ENCODE results near the gene PHACTR1.

Gene PHACTR1

DNA sequence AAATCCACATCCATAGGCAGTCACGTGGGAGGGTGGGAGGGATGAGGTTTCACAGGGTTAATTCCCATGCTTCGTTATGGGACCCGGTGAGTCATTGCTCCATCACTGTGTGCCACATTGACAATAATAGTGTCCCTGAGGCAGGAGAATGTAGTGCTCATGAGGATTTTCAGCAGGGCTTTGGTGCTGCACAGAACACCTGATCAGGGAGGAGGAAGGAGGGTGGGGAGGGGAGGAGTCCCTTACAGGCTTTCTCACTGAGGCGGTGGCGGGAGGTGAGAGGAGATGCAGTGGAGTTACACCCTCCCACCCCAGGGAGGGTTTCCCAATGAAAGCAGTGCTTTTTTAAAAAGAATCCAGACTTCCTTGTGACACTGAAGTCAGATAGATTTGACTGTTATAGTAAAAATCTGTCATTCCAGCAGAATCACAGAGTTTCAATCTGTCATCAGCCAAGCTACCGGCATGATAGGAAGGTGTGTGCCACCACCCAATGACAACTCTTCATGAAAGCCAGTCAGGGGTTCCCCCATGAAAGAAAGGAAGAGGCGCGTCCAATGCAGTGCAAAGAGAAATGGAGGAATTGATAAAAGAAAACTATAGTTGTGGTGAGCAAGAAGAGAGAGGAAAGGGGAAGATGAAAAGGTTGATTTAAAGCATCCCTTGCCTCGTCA is 467.0 kb downstream of the PHACTR1 start:
- DNase-seq (ENCODE audit: low read depth in 1 of 2, low spot score in 1 of 2) = no peak

DNA sequence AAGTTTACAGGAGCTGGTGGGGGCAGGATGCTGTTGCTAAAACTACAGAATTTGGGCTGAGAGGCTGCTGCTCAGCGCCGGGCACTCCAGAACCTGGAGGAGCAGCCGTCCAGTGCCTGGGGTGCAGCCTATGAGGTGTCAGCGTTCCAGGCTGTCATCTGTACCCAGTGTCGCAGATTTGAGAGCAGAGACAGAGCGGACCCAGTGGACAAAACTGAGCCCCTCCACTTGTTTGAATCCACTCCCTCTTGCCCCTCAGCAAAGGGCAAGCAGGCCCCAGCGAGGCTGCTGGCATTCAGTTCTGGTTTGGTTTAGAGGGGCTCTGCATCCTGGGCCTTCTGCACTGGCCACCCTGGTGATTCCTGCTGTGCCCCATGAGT is 467.5 kb downstream of the PHACTR1 start:
- no peak for DNase-seq (ENCODE audit: low read depth in 1 of 2, low spot score in 1 of 2)

DNA sequence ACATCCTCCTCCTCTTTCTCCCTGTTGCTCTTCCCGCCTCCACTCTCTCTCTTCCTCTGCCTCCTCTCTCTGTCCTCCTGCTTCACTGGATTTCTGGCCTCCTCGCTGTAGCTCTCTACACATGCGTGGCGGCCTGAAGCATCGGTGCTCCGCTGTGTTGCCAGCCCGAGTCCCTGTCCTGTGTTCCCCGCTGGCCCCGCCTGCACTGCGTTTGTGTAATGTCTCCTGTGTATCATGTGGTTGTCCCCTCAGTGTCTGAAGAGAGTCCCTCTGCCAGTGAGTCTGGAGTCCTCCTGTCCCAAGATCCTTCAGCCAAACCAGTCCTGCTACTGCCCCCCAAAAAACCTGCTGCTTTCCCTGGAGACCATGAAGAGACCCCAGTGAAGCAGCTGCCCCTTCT is 468.0 kb downstream of the PHACTR1 start:
- no peak for DNase-seq (ENCODE audit: low read depth in 1 of 2, low spot score in 1 of 2)

DNA sequence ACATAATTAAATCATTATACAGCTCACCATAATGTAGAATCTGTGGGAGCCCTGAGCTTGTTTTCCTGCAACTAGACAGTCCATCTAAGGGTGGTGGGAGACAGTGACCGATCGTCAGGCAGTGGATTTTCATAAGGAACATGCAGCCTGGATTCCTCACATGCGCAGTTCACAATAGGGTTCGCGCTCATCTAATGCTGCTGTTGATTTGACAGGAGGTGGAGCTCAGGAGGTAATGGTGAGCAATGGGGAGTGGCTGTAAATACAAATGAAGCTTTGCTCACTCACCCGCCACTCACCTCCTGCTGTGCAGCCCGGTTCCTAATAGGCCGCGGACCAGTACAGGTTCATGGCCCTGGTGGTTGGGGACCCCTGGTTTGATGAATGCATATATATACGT is 470.3 kb downstream of the PHACTR1 start:
- no peak for DNase-seq (ENCODE audit: low read depth in 1 of 2, low spot score in 1 of 2)

DNA sequence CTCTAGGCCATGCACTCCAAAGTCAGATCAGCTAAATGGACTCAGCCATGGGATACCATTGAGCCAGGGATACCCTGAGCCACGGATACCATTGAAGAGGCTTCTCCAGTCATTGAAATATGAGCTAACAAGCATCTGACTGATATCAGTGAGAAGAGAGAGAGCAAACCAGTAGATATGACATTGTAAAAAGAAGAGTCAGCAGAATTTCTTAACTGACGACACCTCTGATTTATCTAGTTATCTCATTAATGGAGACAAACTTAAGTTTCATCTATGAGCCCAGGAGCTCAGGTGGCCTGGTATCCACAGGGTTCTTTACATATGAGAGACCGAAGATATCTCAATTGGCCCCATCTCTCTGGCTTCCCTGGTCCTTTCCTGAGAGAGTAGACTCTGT is 471.1 kb downstream of the PHACTR1 start:
- no peak for DNase-seq (ENCODE audit: low read depth in 1 of 2, low spot score in 1 of 2)

DNA sequence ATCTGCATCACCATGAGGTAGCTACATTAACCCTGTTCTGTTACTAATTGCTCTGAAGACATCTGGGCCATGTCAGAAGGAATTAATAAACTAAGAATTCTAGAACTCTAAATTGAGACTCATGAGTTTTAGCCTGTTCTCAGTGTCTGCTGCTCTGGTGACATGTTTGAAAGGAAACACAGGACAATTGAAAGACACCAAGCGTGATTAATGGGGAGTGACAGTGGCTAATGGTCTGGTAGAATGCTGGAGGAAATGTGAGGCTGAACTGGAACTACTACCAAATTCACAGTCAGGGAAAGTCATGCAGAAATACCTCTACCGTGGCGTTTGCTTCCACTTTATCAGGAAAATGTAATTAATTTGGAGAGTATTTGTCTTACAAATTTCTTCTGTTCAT is 471.7 kb downstream of the PHACTR1 start:
- DNase-seq (ENCODE audit: low read depth in 1 of 2, low spot score in 1 of 2) = no peak

DNA sequence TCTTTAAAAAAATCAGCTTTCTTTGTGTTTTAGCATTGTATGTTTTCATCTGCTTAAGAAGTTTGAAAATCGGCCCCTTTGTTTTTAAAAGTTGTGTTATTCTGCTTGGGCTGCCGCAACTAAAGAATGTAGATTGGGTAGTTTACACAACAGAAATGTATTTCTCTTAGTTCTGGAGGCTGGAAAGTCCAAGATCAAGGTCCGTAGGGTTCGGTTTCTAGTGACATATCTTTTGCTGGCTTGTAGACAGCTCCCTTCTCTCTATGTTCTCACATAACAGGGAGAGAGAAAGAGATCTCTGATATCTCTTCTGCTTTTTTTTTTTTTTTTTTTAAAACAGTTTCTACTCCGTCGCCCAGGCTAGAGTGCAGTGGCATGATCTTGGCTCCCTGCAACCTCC is 473.1 kb downstream of the PHACTR1 start:
- no peak for DNase-seq (ENCODE audit: low read depth in 1 of 2, low spot score in 1 of 2)

DNA sequence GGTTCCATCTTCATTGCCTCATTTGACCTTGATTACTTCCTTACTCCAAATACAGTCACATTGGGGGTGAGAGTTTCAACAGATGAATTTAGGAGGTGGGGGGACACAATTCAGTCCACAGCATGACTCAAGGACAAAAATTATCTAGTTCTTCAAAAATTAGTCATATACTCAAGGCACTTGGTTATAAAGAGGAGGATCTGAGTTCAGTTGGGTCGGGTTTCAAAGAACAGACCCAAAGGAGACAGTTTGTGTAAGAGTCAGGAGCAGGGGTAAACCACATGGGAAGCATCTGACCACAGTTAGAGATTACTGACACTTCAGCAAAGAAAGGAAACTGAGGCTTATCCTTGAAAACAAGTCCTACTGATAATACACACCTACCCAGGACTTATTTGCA is 473.8 kb downstream of the PHACTR1 start:
- DNase-seq (ENCODE audit: low read depth in 1 of 2, low spot score in 1 of 2) = no peak

DNA sequence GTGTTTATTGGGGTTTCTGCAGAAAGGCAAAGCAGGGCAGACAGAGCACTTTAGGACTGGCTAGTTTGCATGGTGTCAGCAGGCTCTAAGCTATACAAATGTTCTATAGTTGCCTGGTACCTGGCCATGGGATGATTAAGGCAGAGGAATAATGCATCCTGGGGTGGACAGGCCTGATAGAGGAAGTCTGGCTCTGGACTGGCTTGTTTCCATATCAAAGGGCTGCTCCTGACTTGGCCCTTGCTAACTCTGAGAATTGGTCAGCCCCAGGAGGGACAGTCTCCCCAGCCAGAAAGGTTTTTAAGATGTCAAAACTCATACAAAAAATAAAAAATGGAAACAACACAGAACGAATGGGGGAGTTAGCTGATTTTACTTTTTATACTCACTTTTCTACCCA is 474.9 kb downstream of the PHACTR1 start:
- no peak for DNase-seq (ENCODE audit: low read depth in 1 of 2, low spot score in 1 of 2)

DNA sequence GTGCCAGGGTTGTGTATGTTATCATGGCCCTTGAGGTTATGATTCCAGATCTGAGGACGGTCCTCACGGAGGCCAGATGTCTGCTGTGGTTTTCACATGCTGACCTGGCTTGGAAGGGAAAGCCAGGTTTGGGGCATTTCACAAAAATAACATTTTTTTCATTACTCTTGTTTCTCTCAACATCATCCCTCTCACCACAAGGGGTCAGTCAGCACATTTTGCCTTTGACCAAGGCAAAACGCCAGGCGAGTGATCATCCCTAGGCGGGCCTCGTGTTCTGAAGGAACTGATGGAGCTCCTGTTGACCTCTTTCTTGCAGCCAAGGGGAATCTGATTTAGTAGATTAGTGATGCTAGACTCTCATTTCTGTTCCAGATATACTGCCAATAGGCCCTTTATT is 478.3 kb downstream of the PHACTR1 start:
- DNase-seq (ENCODE audit: low read depth in 1 of 2, low spot score in 1 of 2) = no peak

DNA sequence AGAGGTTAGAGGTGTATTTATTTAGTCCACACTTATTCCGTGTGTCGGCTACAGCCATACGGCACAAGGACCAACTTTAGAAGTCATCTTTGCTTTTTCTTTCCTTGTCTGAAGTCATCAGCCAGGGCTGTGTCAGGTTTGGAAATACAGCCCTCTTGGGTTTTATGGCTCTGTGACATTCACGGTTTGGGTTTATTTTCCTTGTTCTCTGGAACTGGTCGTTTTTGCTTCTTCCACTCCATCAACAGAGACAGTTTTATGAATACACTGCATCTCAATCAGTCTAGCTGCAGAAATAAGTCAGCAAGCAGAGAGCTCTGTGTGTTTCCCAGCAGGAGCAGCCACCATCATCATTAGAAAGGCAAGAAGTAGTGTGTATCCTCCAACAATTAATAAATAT is 479.2 kb downstream of the PHACTR1 start:
- no peak for DNase-seq (ENCODE audit: low read depth in 1 of 2, low spot score in 1 of 2)

DNA sequence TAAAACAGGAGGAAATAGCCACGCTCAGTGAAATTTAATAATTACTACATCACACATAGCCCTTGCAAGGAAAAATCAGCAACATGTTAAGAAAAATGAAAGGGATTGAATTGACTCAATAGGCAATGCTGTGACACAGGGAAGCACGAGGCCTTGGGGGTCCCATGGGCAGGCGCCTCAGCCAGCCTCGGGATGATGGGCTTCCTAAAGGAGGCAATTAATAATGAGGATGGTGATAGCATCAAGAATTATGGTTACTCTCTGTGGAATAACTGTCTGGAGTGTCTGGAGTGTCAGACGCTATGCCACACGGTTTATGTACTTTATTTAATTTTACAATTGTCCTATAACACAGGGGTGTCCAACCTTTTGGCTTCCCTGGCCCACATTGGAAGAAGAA is 481.6 kb downstream of the PHACTR1 start:
- DNase-seq (ENCODE audit: low read depth in 1 of 2, low spot score in 1 of 2) = no peak

DNA sequence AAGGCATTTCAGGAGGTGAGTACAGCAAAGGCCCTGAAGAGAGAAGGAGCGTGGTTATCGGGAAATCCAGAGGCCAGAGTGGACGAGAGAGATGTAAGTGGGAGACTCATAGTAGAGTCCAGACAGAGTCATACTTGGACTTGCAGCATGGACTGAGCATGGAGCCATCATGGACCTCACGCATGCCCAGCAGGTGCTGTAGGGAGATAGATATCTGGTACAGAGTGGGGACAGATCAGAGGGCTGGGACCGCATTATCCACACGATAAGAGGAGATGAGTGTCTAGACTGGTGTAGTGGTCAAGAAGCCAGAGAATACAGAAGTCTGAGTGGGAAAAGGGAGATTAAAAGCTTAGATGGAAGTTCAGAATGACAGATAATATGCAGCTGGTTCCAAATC is 484.8 kb downstream of the PHACTR1 start:
- DNase-seq (ENCODE audit: low read depth in 1 of 2, low spot score in 1 of 2) = no peak

DNA sequence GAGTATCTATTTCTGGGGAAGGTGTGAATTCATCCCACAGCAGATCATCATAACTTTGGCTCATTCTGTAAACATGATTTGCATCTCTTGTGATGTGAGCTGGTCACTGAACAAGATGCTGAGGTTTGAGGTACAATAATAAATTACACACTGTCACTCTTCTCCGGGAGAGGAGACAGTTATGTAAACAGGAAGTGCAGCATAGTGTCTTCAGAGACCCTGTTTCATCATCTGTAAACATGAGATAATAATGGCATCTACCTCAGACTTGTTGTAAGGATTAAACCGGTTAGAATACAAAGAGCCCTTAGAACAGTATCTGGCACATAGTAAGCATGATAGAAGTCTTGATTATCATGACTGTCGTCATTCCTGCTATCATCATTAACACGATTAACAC is 486.6 kb downstream of the PHACTR1 start:
- DNase-seq (ENCODE audit: low read depth in 1 of 2, low spot score in 1 of 2) = no peak

DNA sequence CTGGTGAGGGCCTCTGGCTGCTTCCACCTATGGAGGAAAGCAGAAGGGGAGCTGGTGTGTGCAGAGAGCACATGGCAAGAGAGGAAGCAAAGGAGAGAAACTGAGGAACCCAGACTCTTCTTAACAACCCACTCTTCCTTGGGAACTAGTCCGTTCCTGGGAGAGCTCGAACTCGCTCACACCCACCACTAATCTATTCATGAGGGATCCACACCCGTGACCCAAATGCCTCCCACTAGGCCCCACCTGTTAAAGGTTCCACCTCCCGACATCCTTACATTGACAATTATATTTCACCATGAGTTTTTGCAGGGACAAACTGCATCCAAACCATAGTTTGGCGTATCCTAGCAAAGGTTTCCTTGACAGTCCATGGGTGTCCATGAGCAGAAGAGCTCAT is 488.5 kb downstream of the PHACTR1 start:
- no peak for DNase-seq (ENCODE audit: low read depth in 1 of 2, low spot score in 1 of 2)

DNA sequence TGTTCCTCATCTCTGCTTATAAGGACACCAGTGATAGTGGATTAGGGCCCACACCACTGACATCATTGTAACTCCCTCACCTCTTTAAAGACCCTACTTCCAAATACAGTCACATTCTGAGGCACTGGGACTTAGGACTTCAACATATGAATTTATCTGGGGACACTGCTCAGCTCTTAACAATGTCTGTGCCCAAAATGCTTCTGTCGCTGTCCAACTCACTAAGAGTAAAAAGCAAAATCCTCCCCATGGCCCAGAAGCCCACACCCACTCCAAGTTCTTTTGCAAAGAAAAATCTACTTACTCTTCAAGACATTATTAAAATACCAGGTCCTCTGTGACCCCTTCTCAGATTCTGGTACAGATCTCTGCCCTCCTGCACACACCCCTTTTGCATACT is 495.5 kb downstream of the PHACTR1 start:
- DNase-seq (ENCODE audit: low read depth in 1 of 2, low spot score in 1 of 2) = no peak

DNA sequence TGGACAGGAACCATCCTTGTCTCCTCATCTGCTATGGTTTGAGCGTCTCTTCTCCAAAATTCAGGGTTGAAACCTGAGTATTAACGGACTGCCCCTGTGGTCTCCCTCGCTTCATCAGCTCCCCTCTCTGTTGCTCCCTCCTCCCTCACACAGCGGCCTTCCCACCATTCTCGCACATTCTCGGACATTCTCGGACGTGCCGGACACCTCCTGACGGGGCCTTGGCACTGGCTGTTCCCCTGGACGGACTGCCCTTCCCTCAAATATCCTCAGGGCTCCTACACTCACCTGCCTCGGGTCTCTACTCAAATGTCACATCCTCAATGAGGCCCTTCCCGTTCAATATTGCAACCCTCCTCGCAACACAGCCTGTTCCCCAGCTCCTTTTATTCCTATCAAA is 496.0 kb downstream of the PHACTR1 start:
- DNase-seq (ENCODE audit: low read depth in 1 of 2, low spot score in 1 of 2) = no peak

DNA sequence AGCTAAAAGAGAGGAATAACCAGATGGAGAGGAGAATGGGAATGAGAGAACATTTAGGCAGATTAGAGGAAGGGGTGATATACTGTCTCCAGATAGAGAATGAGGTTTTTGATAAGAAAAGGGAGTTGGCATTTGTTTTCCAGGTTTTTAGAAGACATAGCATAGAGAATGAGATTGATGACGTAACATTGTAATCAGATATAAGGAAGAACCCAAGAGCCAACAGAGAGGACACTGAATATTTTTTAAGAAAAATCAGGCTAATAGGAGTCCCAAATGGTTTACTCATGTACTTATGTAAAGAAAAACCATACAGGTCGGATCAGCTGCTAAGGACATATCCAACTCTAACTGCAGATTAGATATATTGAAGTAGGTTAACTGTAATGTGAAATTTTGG is 498.8 kb downstream of the PHACTR1 start:
- no peak for DNase-seq (ENCODE audit: low read depth in 1 of 2, low spot score in 1 of 2)

DNA sequence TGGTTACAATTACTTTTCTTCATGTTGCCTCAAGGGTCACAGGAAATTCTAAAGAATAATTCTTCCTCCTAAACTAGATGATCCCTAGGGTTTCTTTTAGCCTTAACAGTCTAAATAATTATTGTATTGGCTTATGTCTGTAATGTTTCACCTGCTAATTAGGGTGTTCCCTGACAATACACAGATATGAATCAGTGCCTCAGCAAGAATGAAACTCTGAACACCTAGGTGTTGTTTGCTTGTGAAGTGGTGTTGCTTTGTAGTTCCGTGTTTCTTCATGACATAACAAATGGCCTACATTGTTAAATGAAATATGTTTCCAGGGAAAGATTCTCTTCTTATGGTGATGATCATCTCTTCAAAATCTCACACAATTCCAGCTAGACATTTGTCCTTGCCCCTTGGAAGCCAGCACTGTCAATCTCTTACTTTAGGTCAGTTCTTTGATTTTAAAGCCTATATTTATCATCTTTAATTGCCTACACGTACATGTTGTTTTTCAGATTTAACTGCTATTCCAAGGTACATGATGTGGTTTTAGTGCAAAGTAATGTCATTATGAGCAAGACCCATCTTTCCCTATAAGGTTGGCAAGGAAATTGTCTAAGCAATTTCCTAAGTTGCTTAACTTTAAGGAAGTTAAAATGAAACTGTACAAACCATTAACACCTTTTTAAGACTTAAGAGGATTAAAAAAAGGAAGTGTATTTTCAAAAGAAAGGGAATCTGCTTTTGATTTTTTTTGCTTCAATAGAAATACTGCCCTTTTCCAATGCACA is 499.9 kb downstream of the PHACTR1 start:
- no peak for DNase-seq (ENCODE audit: low read depth in 1 of 2, low spot score in 1 of 2)

DNA sequence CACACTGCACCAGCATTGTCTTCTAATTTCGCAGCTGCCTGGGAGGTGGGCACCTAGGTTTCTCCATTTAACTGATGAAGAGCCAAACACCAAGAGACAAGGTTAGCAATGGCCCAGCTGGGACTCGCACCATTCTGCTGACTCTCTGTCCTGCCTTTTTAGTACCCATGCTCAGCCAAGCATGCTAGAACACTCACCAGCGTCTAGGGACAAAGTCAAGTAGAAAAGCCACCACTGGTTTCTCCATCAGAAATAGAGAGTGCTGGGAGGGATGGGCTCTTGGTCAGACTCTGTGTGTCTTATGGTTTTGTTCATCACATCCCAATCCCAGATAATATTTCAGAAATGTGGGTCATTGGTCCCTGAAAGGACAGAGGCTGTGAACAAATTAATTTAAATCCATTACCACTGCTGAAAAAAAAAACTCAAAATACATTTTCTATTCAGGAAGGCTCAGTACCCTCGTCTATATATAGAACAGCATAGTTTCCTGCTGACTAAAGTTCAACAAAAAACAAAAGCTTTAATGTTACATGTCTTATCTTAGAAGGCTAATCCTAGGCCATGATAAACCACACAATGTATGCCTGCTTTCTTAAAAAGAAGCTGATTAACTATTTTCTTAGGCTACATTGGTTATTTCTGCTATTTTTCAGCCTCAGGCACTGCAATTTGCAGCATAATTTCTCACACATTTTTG is 500.8 kb downstream of the PHACTR1 start:
- no peak for DNase-seq (ENCODE audit: low read depth in 1 of 2, low spot score in 1 of 2)

DNA sequence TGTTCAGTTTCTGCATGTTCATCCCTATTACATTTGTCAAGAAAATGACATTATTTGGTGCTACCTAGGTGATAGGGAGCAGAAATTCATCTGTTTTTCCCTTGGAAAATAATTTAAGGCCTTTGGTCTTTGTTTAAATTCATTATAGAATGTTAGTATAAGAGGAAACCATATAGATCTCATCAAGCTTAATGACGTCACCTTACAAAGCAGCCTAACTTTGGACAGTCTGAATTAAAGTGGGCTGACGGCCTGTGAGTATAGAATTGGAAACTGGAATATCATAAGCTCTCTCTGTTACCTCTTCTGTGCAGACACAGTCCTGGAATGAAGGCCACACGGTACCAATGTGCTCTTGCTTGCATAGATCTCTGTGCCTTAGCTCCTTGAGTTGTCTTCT is 503.7 kb downstream of the PHACTR1 start:
- DNase-seq (ENCODE audit: low read depth in 1 of 2, low spot score in 1 of 2) = no peak

DNA sequence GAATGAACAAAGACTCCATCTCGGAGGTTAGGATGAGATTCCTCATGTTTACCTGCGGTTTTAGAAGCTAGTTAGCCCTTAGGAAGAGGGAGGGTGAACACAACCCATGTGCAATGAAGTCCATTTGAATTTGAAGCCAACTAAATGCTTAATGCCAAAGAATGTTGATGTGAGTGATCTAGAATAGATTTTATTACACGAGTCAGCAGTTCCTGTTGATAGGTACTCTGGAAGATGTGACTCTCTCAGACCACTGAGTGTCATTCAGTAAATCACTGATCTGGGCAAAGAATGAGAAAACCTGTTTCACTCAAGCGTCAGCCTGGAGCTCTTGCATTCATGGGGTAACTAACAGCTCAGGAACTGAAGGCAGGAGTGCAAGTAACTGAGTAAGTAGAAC is 505.5 kb downstream of the PHACTR1 start:
- DNase-seq (ENCODE audit: low read depth in 1 of 2, low spot score in 1 of 2) = no peak

Data from activated CD4-positive, alpha-beta T cell treated with anti-CD3 and anti-CD28 coated beads, Interleukin-2, amount 50 U/mL, for 24 hours (primary cell).